HFFc6 (cell line): ENCODE measurements around the gene YAP1. TPM values are rescaled to one million over a fixed set of nuclear protein-coding genes. Genes with fewer than 3 reads are reported as not detected.

Experiments
- DNase-seq: peaks from one replicate; pipeline ENCODE4 v3.0.0-alpha.2; 2018
- H3K27ac Mint-ChIP-seq: 2 replicates; pipeline ENCODE4 v1.8.0; 2020; ENCODE audit warnings: mild to moderate bottlenecking, mixed read lengths
- H3K27me3 Mint-ChIP-seq: 2 replicates; pipeline ENCODE4 v1.8.0; 2021; ENCODE audit warnings: mild to moderate bottlenecking, moderate library complexity, mixed read lengths; ENCODE audit not compliant: insufficient read depth
- H3K36me3 Mint-ChIP-seq: 2 replicates; pipeline ENCODE4 v1.8.0; 2021; ENCODE audit warnings: low read depth, mixed read lengths
- H3K4me1 Mint-ChIP-seq: 2 replicates; pipeline ENCODE4 v1.8.0; 2020; ENCODE audit warnings: low read depth, mixed read lengths
- H3K4me3 Mint-ChIP-seq: 2 replicates; pipeline ENCODE4 v1.8.0; 2020; ENCODE audit warnings: mild to moderate bottlenecking, moderate library complexity, mixed read lengths
- H3K9me3 Mint-ChIP-seq: 2 replicates; pipeline ENCODE4 v1.8.0; 2020; ENCODE audit warnings: mild to moderate bottlenecking, mixed read lengths
- CTCF ChIP-seq: fragments of 200-600 bp; sonication (generic); IDR thresholded peaks from 2 replicates; pipeline ENCODE4 v1.5.0; 2021; ENCODE audit warnings: antibody characterized with exemption, mild to moderate bottlenecking
- total RNA-seq, 6 experiments: library from RNA; stranded (reverse); fragmentation: NEBNext Ultra II Directional; extraction: Animal tissue kit (Norgen Biotek cat#: 25700); gene quantifications; 2 replicates in 1 of 6; 3 replicates in 5 of 6; pipeline ENCODE4 v1.2.3, GENCODE V29; 2021

The YAP1 gene
- total RNA-seq, 6 experiments from 2014 or later: 120 to 159 (median 133) TPM

GRCh38 chr11:102134597-102134996 is 24.4 kb downstream of the YAP1 start:
- peaks cover 48% of the 10 kb centered on the region for H3K36me3 Mint-ChIP-seq
- no peaks in the 10 kb centered on the region; the same call in 1 of the 2 replicates for H3K27me3 Mint-ChIP-seq
- peaks cover 67% of the 10 kb centered on the region for H3K4me1 Mint-ChIP-seq
- H3K9me3 Mint-ChIP-seq: peaks cover 11% of the 10 kb centered on the region
- no peak overlapping the region for H3K4me3 Mint-ChIP-seq
- TF ChIP-seq CTCF: no peak
- no peak overlapping the region for H3K27ac Mint-ChIP-seq
- DNase-seq: no peak

GRCh38 chr11:102135256-102135655 is 25.0 kb downstream of the YAP1 start:
- Mint-ChIP-seq H3K27me3 (no peaks in the 10 kb centered on the region), H3K36me3 (peaks cover 42% of the 10 kb centered on the region), H3K27ac (no peak overlapping the region), H3K4me1 (peaks cover 69% of the 10 kb centered on the region), H3K9me3 (peaks cover 11% of the 10 kb centered on the region), H3K4me3 (no peak overlapping the region)
- TF ChIP-seq CTCF: no peak
- DNase-seq: no peak

GRCh38 chr11:102138223-102138622 is 28.0 kb downstream of the YAP1 start:
- peak overlapping the region; percentile 79 for H3K4me3 Mint-ChIP-seq
- H3K4me1 Mint-ChIP-seq: peaks cover 83% of the 10 kb centered on the region
- H3K27ac Mint-ChIP-seq: peak overlapping the region; percentile 91
- peaks cover 11% of the 10 kb centered on the region for H3K9me3 Mint-ChIP-seq
- DNase-seq: peak; percentile 1
- H3K36me3 Mint-ChIP-seq: peaks cover 36% of the 10 kb centered on the region
- TF ChIP-seq CTCF: no peak
- H3K27me3 Mint-ChIP-seq: no peaks in the 10 kb centered on the region

- H3K27me3 Mint-ChIP-seq: no peaks in the 10 kb centered on the region
- peaks cover 86% of the 10 kb centered on the region for H3K4me1 Mint-ChIP-seq
- TF ChIP-seq CTCF: no peak
- peaks cover 35% of the 10 kb centered on the region for H3K36me3 Mint-ChIP-seq
- peak overlapping the region; percentile 91 for H3K27ac Mint-ChIP-seq
- H3K9me3 Mint-ChIP-seq: peaks cover 11% of the 10 kb centered on the region
- DNase-seq: peak; percentile 76
- H3K4me3 Mint-ChIP-seq: peak overlapping the region; percentile 79
These were observed 28.4 kb downstream of the YAP1 start for GRCh38 chr11:102138670-102139069.

- DNase-seq: peak; percentile 81
- no peak for TF ChIP-seq CTCF
- peak overlapping the region; percentile 79 for H3K4me3 Mint-ChIP-seq
- no peaks in the 10 kb centered on the region for H3K27me3 Mint-ChIP-seq
- peak overlapping the region; percentile 91 for H3K27ac Mint-ChIP-seq
- peaks cover 86% of the 10 kb centered on the region for H3K4me1 Mint-ChIP-seq
- peaks cover 11% of the 10 kb centered on the region for H3K9me3 Mint-ChIP-seq
- peaks cover 32% of the 10 kb centered on the region for H3K36me3 Mint-ChIP-seq
These were observed 28.8 kb downstream of the YAP1 start for GRCh38 chr11:102139081-102139498.

- DNase-seq: no peak
These were observed 32.1 kb downstream of the YAP1 start for GRCh38 chr11:102142333-102142732.

More at GRCh38 chr11:102142333-102142732, 32.1 kb downstream of the YAP1 start:
- 0 out of 2 replicates have a peak overlapping the region, but pooled peaks have one; percentile 0 for H3K4me3 Mint-ChIP-seq
- H3K27me3 Mint-ChIP-seq: no peaks in the 10 kb centered on the region
- H3K36me3 Mint-ChIP-seq: peaks cover 33% of the 10 kb centered on the region
- H3K9me3 Mint-ChIP-seq: peaks cover 10% of the 10 kb centered on the region
- peak overlapping the region; percentile 23; the same call in 1 of the 2 replicates for H3K27ac Mint-ChIP-seq
- H3K4me1 Mint-ChIP-seq: peaks cover 100% of the 10 kb centered on the region
- no peak for TF ChIP-seq CTCF
